Large intestine (tissue), 3 donors: Measurements from ENCODE around the gene GALNT17. TPM values are rescaled to one million over a fixed set of nuclear protein-coding genes. Genes with fewer than 3 reads are reported as not detected.

Experiments used
- DNase-seq, 2 donors: peaks; one replicate each; pipeline versions ENCODE4 v3.0.0 to v3.0.0-alpha.2; 2013
- H3K27ac ChIP-seq: one replicate; pipeline ENCODE4 v1.5.1; 2013; ENCODE audit warnings: low read length
- H3K27me3 ChIP-seq: 2 replicates; pipeline ENCODE4 v1.6.1; 2013; ENCODE audit warnings: low read length; ENCODE audit not compliant: control insufficient read depth, insufficient read depth
- H3K36me3 ChIP-seq: 2 replicates; pipeline ENCODE4 v1.6.1; 2013; ENCODE audit warnings: low read length; ENCODE audit not compliant: control insufficient read depth, insufficient read depth
- H3K4me1 ChIP-seq: one replicate; pipeline ENCODE4 v1.6.1; 2013; ENCODE audit warnings: low read length; ENCODE audit not compliant: control insufficient read depth, insufficient read depth
- H3K4me3 ChIP-seq: one replicate; pipeline ENCODE4 v1.5.1; 2013; ENCODE audit warnings: low read length
- H3K9me3 ChIP-seq: one replicate; pipeline ENCODE4 v1.6.1; 2013; ENCODE audit warnings: mild to moderate bottlenecking, low read depth, low read length, moderate library complexity; ENCODE audit not compliant: control insufficient read depth
- WGBS: methylation state at CpG from one replicate; pipeline ENCODE4 v1.1.5; 2013; ENCODE audit warnings: low lambda C conversion rate; ENCODE audit not compliant: insufficient coverage; 5-methylcytosine and 5-hydroxymethylcytosine counted together
- polyA plus RNA-seq: library from polyadenylated mRNA; unstranded; fragments of 120-200 nt; gene quantifications from one replicate; pipeline ENCODE4 v1.2.1, GENCODE V29; 2013

GALNT17 gene
- polyA plus RNA-seq, 1 donor: 2.7 TPM

GRCh38 chr7:71227126-71227525 is 95.2 kb downstream of the GALNT17 start:
- H3K9me3 ChIP-seq: peaks cover 5% of the 10 kb centered on the region
- H3K36me3 ChIP-seq: no peaks in the 10 kb centered on the region
- no peak overlapping the region for H3K27ac ChIP-seq
- WGBS: no CpG with 5 or more reads among the region's 5 CpGs
- H3K4me1 ChIP-seq: no peaks in the 10 kb centered on the region
- no peaks in the 10 kb centered on the region for H3K27me3 ChIP-seq
- H3K4me3 ChIP-seq: no peak overlapping the region
- no peak for DNase-seq

- no peak overlapping the region for H3K4me3 ChIP-seq
- no peak for DNase-seq
- no peak overlapping the region for H3K27ac ChIP-seq
- H3K9me3 ChIP-seq: peaks cover 5% of the 10 kb centered on the region
- no peaks in the 10 kb centered on the region for H3K36me3 ChIP-seq
- no peaks in the 10 kb centered on the region for H3K27me3 ChIP-seq
- no CpG with 5 or more reads among the region's 10 CpGs for WGBS
- no peaks in the 10 kb centered on the region for H3K4me1 ChIP-seq
Observed at GRCh38 chr7:71229148-71229547, 97.2 kb downstream of the GALNT17 start.

- Histone ChIP-seq H3K4me3 (no peak overlapping the region), H3K9me3 (peaks cover 5% of the 10 kb centered on the region), H3K27ac (no peak overlapping the region), H3K36me3 (no peaks in the 10 kb centered on the region), H3K4me1 (no peaks in the 10 kb centered on the region), H3K27me3 (no peaks in the 10 kb centered on the region)
- no peak for DNase-seq
- WGBS: no CpG with 5 or more reads among the region's 6 CpGs
Observed at GRCh38 chr7:71229699-71230098, 97.8 kb downstream of the GALNT17 start.

GRCh38 chr7:71235253-71235652 is 103.3 kb downstream of the GALNT17 start:
- no peak overlapping the region for H3K4me3 ChIP-seq
- WGBS: 94% methylated on average over 5 of the region's 10 CpGs
- no peaks in the 10 kb centered on the region for H3K36me3 ChIP-seq
- no peaks in the 10 kb centered on the region for H3K27me3 ChIP-seq
- H3K27ac ChIP-seq: no peak overlapping the region
- H3K4me1 ChIP-seq: no peaks in the 10 kb centered on the region
- peaks cover 5% of the 10 kb centered on the region for H3K9me3 ChIP-seq
- DNase-seq: no peak

- H3K9me3 ChIP-seq: peaks cover 3% of the 10 kb centered on the region
Observed at GRCh38 chr7:71236230-71237105, 104.5 kb downstream of the GALNT17 start.

GRCh38 chr7:71237945-71238344 is 106.0 kb downstream of the GALNT17 start:
- no peaks in the 10 kb centered on the region for H3K36me3 ChIP-seq
- no peaks in the 10 kb centered on the region for H3K27me3 ChIP-seq
- WGBS: no CpG with 5 or more reads among the region's 2 CpGs
- DNase-seq: no peak
- H3K4me3 ChIP-seq: no peak overlapping the region
- no peaks in the 10 kb centered on the region for H3K9me3 ChIP-seq
- no peaks in the 10 kb centered on the region for H3K4me1 ChIP-seq
- H3K27ac ChIP-seq: no peak overlapping the region

More at GRCh38 chr7:71236230-71237105, 104.5 kb downstream of the GALNT17 start:
- Histone ChIP-seq H3K27ac (no peak overlapping the region), H3K4me3 (no peak overlapping the region), H3K36me3 (no peaks in the 10 kb centered on the region), H3K27me3 (no peaks in the 10 kb centered on the region), H3K4me1 (no peaks in the 10 kb centered on the region)
- no peak for DNase-seq
- WGBS: no CpG with 5 or more reads among the region's 16 CpGs

- no CpG with 5 or more reads among the region's 7 CpGs for WGBS
- Histone ChIP-seq H3K4me3 (no peak overlapping the region), H3K27ac (no peak overlapping the region), H3K4me1 (no peaks in the 10 kb centered on the region), H3K9me3 (no peaks in the 10 kb centered on the region), H3K36me3 (no peaks in the 10 kb centered on the region), H3K27me3 (no peaks in the 10 kb centered on the region)
- DNase-seq: no peak
Observed at GRCh38 chr7:71238581-71239295, 106.8 kb downstream of the GALNT17 start.

GRCh38 chr7:71239586-71240268 is 107.8 kb downstream of the GALNT17 start:
- no CpG with 5 or more reads among the region's 8 CpGs for WGBS
- Histone ChIP-seq H3K4me1 (no peaks in the 10 kb centered on the region), H3K4me3 (no peak overlapping the region), H3K36me3 (no peaks in the 10 kb centered on the region), H3K27ac (no peak overlapping the region), H3K9me3 (no peaks in the 10 kb centered on the region), H3K27me3 (no peaks in the 10 kb centered on the region)
- no peak for DNase-seq

GRCh38 chr7:71243736-71244410 is 111.9 kb downstream of the GALNT17 start:
- WGBS: 88% methylated on average over 3 of the region's 8 CpGs
- Histone ChIP-seq H3K27ac (no peak overlapping the region), H3K27me3 (no peaks in the 10 kb centered on the region), H3K9me3 (no peaks in the 10 kb centered on the region), H3K4me3 (no peak overlapping the region), H3K36me3 (no peaks in the 10 kb centered on the region), H3K4me1 (no peaks in the 10 kb centered on the region)
- no peak for DNase-seq

- no peaks in the 10 kb centered on the region for H3K4me1 ChIP-seq
- WGBS: no CpG with 5 or more reads among the region's 7 CpGs
- no peaks in the 10 kb centered on the region for H3K27me3 ChIP-seq
- H3K9me3 ChIP-seq: no peaks in the 10 kb centered on the region
- H3K27ac ChIP-seq: no peak overlapping the region
- no peak for DNase-seq
- H3K36me3 ChIP-seq: no peaks in the 10 kb centered on the region
- H3K4me3 ChIP-seq: no peak overlapping the region
Observed at GRCh38 chr7:71245038-71245437, 113.1 kb downstream of the GALNT17 start.
